HepG2 (cell line): ENCODE data around the gene ANKRD40CL.

ENCODE experiments used
- CHD2 ChIP-seq: IDR thresholded peaks from 2 replicates; pipeline ENCODE4 v1.6.1; 2011; ENCODE audit warnings: low read depth, low read length, improper control_type of control experiment
- HCFC1 ChIP-seq: fragments of 150-350 bp; IDR thresholded peaks from 2 replicates; pipeline ENCODE4 v1.6.1; 2014; ENCODE audit warnings: low read depth, low read length
- KLF13 ChIP-seq: sonication (generic); formaldehyde crosslinking; IDR thresholded peaks from 2 replicates; pipeline ENCODE4 v1.4.0; 2020; ENCODE audit warnings: mild to moderate bottlenecking, missing genetic modification reagents
- KLF9 ChIP-seq: IDR thresholded peaks from 2 replicates; pipeline ENCODE4 v1.6.1; 2016; ENCODE audit warnings: low read depth
- POGZ ChIP-seq: sonication (generic); formaldehyde crosslinking; IDR thresholded peaks from 2 replicates; pipeline ENCODE4 v1.4.0; 2020; ENCODE audit warnings: mild to moderate bottlenecking, missing genetic modification reagents
- PRPF4 ChIP-seq: fragments of 200-400 bp; formaldehyde crosslinking; IDR thresholded peaks from 2 replicates; pipeline ENCODE4 v1.6.1; 2016; ENCODE audit warnings: low read length, low read depth; ENCODE audit not compliant: poor library complexity, severe bottlenecking
- ZNF619 ChIP-seq: sonication (generic); formaldehyde crosslinking; IDR thresholded peaks from 2 replicates; pipeline ENCODE4 v1.4.0; 2020; ENCODE audit warnings: mild to moderate bottlenecking, missing genetic modification reagents
- TF ChIP-seq, protein P1 (sequence below): sonication (generic); formaldehyde crosslinking; IDR thresholded peaks from 2 replicates; pipeline ENCODE4 v1.5.0; 2020; ENCODE audit warnings: mild to moderate bottlenecking, missing genetic modification reagents, moderate library complexity

GRCh38 chr17:50766222-50767023 lies 895 bp downstream of the ANKRD40CL start:
- TF ChIP-seq PRPF4 (no peak), CHD2 (no peak), HCFC1 (no peak), ZNF619 (no peak), KLF13 (CRISPR knock-in tag) (no peak), KLF9 (CRISPR knock-in tag) (no peak), POGZ (CRISPR knock-in tag) (no peak)
- TF ChIP-seq, protein P1, sequence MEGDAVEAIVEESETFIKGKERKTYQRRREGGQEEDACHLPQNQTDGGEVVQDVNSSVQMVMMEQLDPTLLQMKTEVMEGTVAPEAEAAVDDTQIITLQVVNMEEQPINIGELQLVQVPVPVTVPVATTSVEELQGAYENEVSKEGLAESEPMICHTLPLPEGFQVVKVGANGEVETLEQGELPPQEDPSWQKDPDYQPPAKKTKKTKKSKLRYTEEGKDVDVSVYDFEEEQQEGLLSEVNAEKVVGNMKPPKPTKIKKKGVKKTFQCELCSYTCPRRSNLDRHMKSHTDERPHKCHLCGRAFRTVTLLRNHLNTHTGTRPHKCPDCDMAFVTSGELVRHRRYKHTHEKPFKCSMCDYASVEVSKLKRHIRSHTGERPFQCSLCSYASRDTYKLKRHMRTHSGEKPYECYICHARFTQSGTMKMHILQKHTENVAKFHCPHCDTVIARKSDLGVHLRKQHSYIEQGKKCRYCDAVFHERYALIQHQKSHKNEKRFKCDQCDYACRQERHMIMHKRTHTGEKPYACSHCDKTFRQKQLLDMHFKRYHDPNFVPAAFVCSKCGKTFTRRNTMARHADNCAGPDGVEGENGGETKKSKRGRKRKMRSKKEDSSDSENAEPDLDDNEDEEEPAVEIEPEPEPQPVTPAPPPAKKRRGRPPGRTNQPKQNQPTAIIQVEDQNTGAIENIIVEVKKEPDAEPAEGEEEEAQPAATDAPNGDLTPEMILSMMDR: no peak
